Measurements from ENCODE around the gene NDUFS4.
"Not testable (repeated sequence)": the region's sequence is repeated elsewhere in the genome, so short reads cannot be mapped to it uniquely, and the experiment has no call there.

Gene NDUFS4

GRCh38 chr5:53576674-53577073 is 16.2 kb downstream of the NDUFS4 start:
- DNase-seq: no peak

- no peak for DNase-seq
These were observed 18.4 kb downstream of the NDUFS4 start for GRCh38 chr5:53578854-53579253.

- no peak for DNase-seq
These were observed 20.1 kb downstream of the NDUFS4 start for GRCh38 chr5:53580547-53580946.

GRCh38 chr5:53582225-53582624 is 21.8 kb downstream of the NDUFS4 start:
- no peak for DNase-seq

GRCh38 chr5:53590759-53591158 is 30.3 kb downstream of the NDUFS4 start:
- DNase-seq: no peak

- DNase-seq: no peak
These were observed 34.0 kb downstream of the NDUFS4 start for GRCh38 chr5:53594419-53594818.

- DNase-seq: no peak
These were observed 37.5 kb downstream of the NDUFS4 start for GRCh38 chr5:53597894-53598293.

- no peak for DNase-seq
These were observed 41.1 kb downstream of the NDUFS4 start for GRCh38 chr5:53601570-53601969.

GRCh38 chr5:53603009-53603687 is 42.7 kb downstream of the NDUFS4 start:
- DNase-seq: no peak

GRCh38 chr5:53604309-53604708 is 43.9 kb downstream of the NDUFS4 start:
- no peak for DNase-seq

GRCh38 chr5:53607886-53608285 is 47.4 kb downstream of the NDUFS4 start:
- DNase-seq: no peak

- DNase-seq: not testable (repeated sequence)
These were observed 48.5 kb downstream of the NDUFS4 start for GRCh38 chr5:53608897-53609296.

- DNase-seq: no peak
These were observed 52.6 kb downstream of the NDUFS4 start for GRCh38 chr5:53613061-53613460.

- no peak for DNase-seq
These were observed 53.1 kb downstream of the NDUFS4 start for GRCh38 chr5:53613536-53613935.

GRCh38 chr5:53614376-53614885 is 54.0 kb downstream of the NDUFS4 start:
- no peak for DNase-seq

GRCh38 chr5:53616939-53617549 is 56.6 kb downstream of the NDUFS4 start:
- DNase-seq: no peak

- no peak for DNase-seq
These were observed 70.8 kb downstream of the NDUFS4 start for GRCh38 chr5:53631251-53631650.

- DNase-seq: no peak
These were observed 81.6 kb downstream of the NDUFS4 start for GRCh38 chr5:53642061-53642460.

- no peak for DNase-seq
These were observed 83.0 kb downstream of the NDUFS4 start for GRCh38 chr5:53643445-53643844.

- no peak for DNase-seq
These were observed 84.6 kb downstream of the NDUFS4 start for GRCh38 chr5:53645078-53645477.

- DNase-seq: no peak
These were observed 88.9 kb downstream of the NDUFS4 start for GRCh38 chr5:53649352-53649751.

- DNase-seq: not testable (repeated sequence)
These were observed 100.1 kb downstream of the NDUFS4 start for GRCh38 chr5:53660573-53660972.

GRCh38 chr5:53665313-53665712 is 104.9 kb downstream of the NDUFS4 start:
- not testable (repeated sequence) for DNase-seq

GRCh38 chr5:53667621-53668020 is 107.2 kb downstream of the NDUFS4 start:
- DNase-seq: no peak

- no peak for DNase-seq
These were observed 111.0 kb downstream of the NDUFS4 start for GRCh38 chr5:53671447-53671846.

Data from GOT3 (cell line).